Neural cell (in vitro differentiated cells): ENCODE data around the gene BNIP5.

Experiments
- EP300 ChIP-seq: fragments of 450-650 bp; conservative IDR thresholded peaks from 2 replicates; pipeline ENCODE4 v1.6.1; 2014; ENCODE audit warnings: antibody characterized with exemption, mild to moderate bottlenecking, moderate library complexity; ENCODE audit not compliant: poor library complexity, severe bottlenecking
- EZH2 ChIP-seq: fragments of 200-600, 300-800 bp; shearing (Covaris generic), sonication (generic); IDR thresholded peaks from 2 replicates; pipeline ENCODE4 v1.6.1; 2014; ENCODE audit warnings: antibody characterized with exemption, low read length, borderline replicate concordance, mild to moderate bottlenecking; ENCODE audit not compliant: insufficient read depth, poor library complexity, severe bottlenecking
- MXI1 ChIP-seq: fragments of 450-650 bp; conservative IDR thresholded peaks from 2 replicates; pipeline ENCODE4 v1.6.1; 2014; ENCODE audit warnings: antibody characterized with exemption, mild to moderate bottlenecking; ENCODE audit not compliant: poor library complexity, severe bottlenecking
- RAD21 ChIP-seq: fragments of 450-650 bp; conservative IDR thresholded peaks from 2 replicates; pipeline ENCODE4 v1.6.1; 2014; ENCODE audit warnings: antibody characterized with exemption, mild to moderate bottlenecking, moderate library complexity
- TF ChIP-seq, protein P1 (sequence below): fragments of 450-650 bp; IDR thresholded peaks from 2 replicates; pipeline ENCODE4 v1.5.1; 2014; ENCODE audit warnings: antibody characterized with exemption, mild to moderate bottlenecking, moderate library complexity; ENCODE audit not compliant: poor library complexity, severe bottlenecking

DNA sequence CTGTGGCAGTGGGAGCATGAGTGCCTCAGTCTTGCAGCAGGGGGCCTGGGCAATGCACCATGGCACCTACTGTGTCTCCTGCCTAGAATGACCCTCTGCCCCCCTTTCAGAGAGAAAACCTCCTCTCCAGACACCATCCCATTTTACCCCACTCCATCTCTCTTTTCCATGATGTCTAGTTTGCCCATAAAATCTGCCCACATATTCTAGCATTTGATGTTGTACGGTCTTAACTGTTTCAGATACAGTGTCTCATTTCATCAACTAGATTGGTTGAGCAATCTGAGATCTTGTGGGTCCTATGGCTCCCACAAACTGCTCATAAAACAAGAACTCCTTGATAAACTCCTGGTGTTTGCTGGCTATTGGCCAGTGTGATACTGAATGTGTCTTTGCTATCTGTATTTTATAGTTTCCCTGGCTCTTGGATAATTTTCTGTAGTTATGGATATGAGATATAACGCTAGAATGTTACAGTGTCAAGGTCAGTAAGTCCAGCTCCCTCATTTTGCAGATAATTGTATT is 58.7 kb downstream of the BNIP5 start:
- TF ChIP-seq EP300 (no peak), RAD21 (no peak), EZH2 (no peak), MXI1 (no peak)
- TF ChIP-seq, protein P1, sequence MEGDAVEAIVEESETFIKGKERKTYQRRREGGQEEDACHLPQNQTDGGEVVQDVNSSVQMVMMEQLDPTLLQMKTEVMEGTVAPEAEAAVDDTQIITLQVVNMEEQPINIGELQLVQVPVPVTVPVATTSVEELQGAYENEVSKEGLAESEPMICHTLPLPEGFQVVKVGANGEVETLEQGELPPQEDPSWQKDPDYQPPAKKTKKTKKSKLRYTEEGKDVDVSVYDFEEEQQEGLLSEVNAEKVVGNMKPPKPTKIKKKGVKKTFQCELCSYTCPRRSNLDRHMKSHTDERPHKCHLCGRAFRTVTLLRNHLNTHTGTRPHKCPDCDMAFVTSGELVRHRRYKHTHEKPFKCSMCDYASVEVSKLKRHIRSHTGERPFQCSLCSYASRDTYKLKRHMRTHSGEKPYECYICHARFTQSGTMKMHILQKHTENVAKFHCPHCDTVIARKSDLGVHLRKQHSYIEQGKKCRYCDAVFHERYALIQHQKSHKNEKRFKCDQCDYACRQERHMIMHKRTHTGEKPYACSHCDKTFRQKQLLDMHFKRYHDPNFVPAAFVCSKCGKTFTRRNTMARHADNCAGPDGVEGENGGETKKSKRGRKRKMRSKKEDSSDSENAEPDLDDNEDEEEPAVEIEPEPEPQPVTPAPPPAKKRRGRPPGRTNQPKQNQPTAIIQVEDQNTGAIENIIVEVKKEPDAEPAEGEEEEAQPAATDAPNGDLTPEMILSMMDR = no peak
